Gastroesophageal sphincter (tissue), 4 donors: ENCODE results near the gene RNF4. TPM values are rescaled to one million over a fixed set of nuclear protein-coding genes. Genes with fewer than 3 reads are reported as not detected.

Experiments used
- ATAC-seq: fragments of 150-250 bp; one replicate; pipeline ENCODE4 v1.9.1; 2016; ENCODE audit warnings: mild to moderate bottlenecking, moderate library complexity
- H3K27ac ChIP-seq, 4 donors: fragments of 200-600 bp; sonication (generic) in 3 of 4; 1 replicate in 3 of 4; 2 replicates in 1 of 4; pipeline ENCODE4 v1.5.1; 2016 to 2019
- H3K27me3 ChIP-seq: fragments of 200-600 bp; sonication (generic); one replicate; pipeline ENCODE4 v1.5.1; 2019
- H3K36me3 ChIP-seq, 2 donors: fragments of 200-600 bp; sonication (generic); one replicate each; pipeline ENCODE4 v1.5.1; 2019; ENCODE audit warnings: control low read depth in 1 of 2
- H3K4me1 ChIP-seq, 3 donors: fragments of 200-600 bp; sonication (generic); 1 replicate in 2 of 3; 2 replicates in 1 of 3; pipeline ENCODE4 v1.5.1; 2016 to 2019; ENCODE audit warnings: control low read depth in 2 of 3
- H3K4me3 ChIP-seq, 2 donors: fragments of 200-600 bp; sonication (generic); one replicate each; pipeline ENCODE4 v1.5.1; 2019; ENCODE audit warnings: mild to moderate bottlenecking in 1 of 2, moderate library complexity in 1 of 2
- H3K9me3 ChIP-seq, 3 donors: fragments of 200-600 bp; sonication (generic); one replicate each; pipeline ENCODE4 v1.5.1; 2017 to 2019; ENCODE audit warnings: control low read depth in 2 of 3
- EP300 ChIP-seq: sonication (generic); formaldehyde crosslinking; IDR thresholded peaks from one replicate; pipeline ENCODE4 v1.6.1; 2017; ENCODE audit warnings: antibody characterized with exemption, mild to moderate bottlenecking
- POLR2A ChIP-seq, 2 donors: fragments of 450-650 bp; IDR thresholded peaks; one replicate each; pipeline ENCODE4 v1.6.1; 2017; ENCODE audit warnings: antibody characterized with exemption in 2 of 2, mild to moderate bottlenecking in 2 of 2, moderate library complexity in 1 of 2
- POLR2AphosphoS5 ChIP-seq: sonication (generic); formaldehyde crosslinking; IDR thresholded peaks from one replicate; pipeline ENCODE4 v1.6.1; 2017; ENCODE audit warnings: antibody characterized with exemption
- WGBS, 2 donors: methylation state at CpG; one replicate each; pipeline ENCODE4 v1.1.5; 2018; ENCODE audit warnings: low coverage in 1 of 2; 5-methylcytosine and 5-hydroxymethylcytosine counted together
- total RNA-seq, 4 donors: library from RNA; depleted of rRNA; stranded (reverse); fragments of >200 nt; gene quantifications; one replicate each; pipeline ENCODE4 v1.1.0, GENCODE V29; 2016
- TF ChIP-seq, protein P1 (sequence below), 4 experiments: fragments of 200-600 bp in 2 of 4; fragments of 450-650 bp in 2 of 4; sonication (generic) in 1 of 4; IDR thresholded peaks; one replicate each; pipeline ENCODE4 v1.5.1; 2017 to 2019; ENCODE audit warnings: antibody characterized with exemption in 4 of 4, mild to moderate bottlenecking in 2 of 4, moderate library complexity in 2 of 4

RNF4 gene
- total RNA-seq, 4 donors from 2014 or later, result 30.2 to 64.3 (median 43.1) TPM

GRCh38 chr4:2445571-2445970, 23.3 kb upstream of the RNF4 start:
- H3K9me3 ChIP-seq, result no peaks in the 10 kb centered on the region
- peaks cover 11% of the 10 kb centered on the region for H3K27me3 ChIP-seq
- H3K4me1 ChIP-seq, result no peaks in the 10 kb centered on the region
- no peak for ATAC-seq
- H3K4me3 ChIP-seq, result no peak overlapping the region
- H3K36me3 ChIP-seq, result no peaks in the 10 kb centered on the region
- TF ChIP-seq POLR2A (IDR thresholded peaks at IDR 0.05), result no peak
- TF ChIP-seq, protein P1, sequence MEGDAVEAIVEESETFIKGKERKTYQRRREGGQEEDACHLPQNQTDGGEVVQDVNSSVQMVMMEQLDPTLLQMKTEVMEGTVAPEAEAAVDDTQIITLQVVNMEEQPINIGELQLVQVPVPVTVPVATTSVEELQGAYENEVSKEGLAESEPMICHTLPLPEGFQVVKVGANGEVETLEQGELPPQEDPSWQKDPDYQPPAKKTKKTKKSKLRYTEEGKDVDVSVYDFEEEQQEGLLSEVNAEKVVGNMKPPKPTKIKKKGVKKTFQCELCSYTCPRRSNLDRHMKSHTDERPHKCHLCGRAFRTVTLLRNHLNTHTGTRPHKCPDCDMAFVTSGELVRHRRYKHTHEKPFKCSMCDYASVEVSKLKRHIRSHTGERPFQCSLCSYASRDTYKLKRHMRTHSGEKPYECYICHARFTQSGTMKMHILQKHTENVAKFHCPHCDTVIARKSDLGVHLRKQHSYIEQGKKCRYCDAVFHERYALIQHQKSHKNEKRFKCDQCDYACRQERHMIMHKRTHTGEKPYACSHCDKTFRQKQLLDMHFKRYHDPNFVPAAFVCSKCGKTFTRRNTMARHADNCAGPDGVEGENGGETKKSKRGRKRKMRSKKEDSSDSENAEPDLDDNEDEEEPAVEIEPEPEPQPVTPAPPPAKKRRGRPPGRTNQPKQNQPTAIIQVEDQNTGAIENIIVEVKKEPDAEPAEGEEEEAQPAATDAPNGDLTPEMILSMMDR (IDR thresholded peaks at IDR 0.05), result no peak
- WGBS, 2 donors, result 89 to 100% methylated on average over 2 to 6 of the region's 6 CpGs
- no peak overlapping the region for H3K27ac ChIP-seq

DNA sequence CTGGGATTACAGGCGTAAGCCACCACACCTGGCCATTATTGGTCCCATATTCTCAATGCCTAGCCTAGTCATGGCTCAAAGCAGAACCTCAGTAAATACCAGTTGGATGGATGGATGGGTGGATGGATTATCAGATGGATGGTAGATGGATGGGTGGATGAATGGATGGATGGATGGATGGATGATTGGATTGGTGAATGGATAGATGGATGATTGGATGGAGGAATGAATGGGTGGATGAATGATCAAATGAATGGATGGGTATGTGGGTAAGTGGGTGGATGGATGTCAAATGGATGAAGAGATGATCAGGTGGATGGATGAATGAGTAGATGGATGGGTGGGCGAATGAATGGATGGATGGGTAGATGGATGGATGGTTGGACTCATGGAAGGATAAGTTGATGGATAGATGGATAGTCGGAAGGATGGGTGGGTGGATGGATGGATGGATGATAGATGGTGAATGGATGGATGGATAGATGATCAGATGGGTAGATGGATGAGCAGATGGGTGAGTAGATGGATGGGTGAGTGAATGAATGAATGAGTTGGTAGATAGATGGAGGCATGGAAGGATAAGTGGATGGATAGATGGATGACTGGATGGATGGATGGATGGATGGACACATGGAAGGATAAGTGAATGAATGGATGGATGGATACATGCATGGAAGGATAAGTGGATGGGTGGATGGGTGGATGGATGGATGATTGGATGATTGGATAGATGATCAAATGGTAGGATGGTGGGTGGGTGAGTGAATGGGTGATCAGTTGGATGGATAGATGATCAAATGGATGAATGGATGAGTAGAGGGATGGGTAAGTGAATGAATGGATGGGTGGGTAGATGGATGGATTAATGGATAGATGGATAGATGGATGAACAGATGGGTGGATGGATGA, 22.0 kb upstream of the RNF4 start:
- H3K4me3 ChIP-seq, result no peak overlapping the region
- H3K27ac ChIP-seq, result no peak overlapping the region
- no peaks in the 10 kb centered on the region for H3K9me3 ChIP-seq
- WGBS, 2 donors, result 82 to 89% methylated on average over 2 to 3 of the region's 3 CpGs
- H3K36me3 ChIP-seq, result no peaks in the 10 kb centered on the region
- TF ChIP-seq EP300 (no peak), POLR2A (IDR thresholded peaks at IDR 0.05) (no peak), POLR2AphosphoS5 (no peak)
- TF ChIP-seq, protein P1 (IDR thresholded peaks at IDR 0.05), result no peak
- H3K4me1 ChIP-seq, result no peaks in the 10 kb centered on the region
- ATAC-seq, result no peak
- H3K27me3 ChIP-seq, result peaks cover 5% of the 10 kb centered on the region

- no peak overlapping the region for H3K27ac ChIP-seq
- H3K4me1 ChIP-seq, result no peaks in the 10 kb centered on the region
- no peak overlapping the region for H3K4me3 ChIP-seq
- WGBS, 2 donors, result 91% methylated on average over 7 of the region's 7 CpGs; no CpG with 5 or more reads in 1 of the 2 donors
- no peaks in the 10 kb centered on the region for H3K9me3 ChIP-seq
- H3K27me3 ChIP-seq, result peaks cover 4% of the 10 kb centered on the region
- TF ChIP-seq POLR2AphosphoS5 (no peak), EP300 (no peak), POLR2A (IDR thresholded peaks at IDR 0.05) (no peak)
- TF ChIP-seq, protein P1 (IDR thresholded peaks at IDR 0.05), result no peak
- H3K36me3 ChIP-seq, result no peaks in the 10 kb centered on the region
- ATAC-seq, result no peak
Observed at GRCh38 chr4:2448589-2448988, 20.3 kb upstream of the RNF4 start.

GRCh38 chr4:2449051-2449450, 19.9 kb upstream of the RNF4 start:
- WGBS, 2 donors, result 92% methylated on average over 4 of the region's 11 CpGs; no CpG with 5 or more reads in 1 of the 2 donors
- no peak overlapping the region for H3K27ac ChIP-seq
- TF ChIP-seq POLR2A (IDR thresholded peaks at IDR 0.05) (no peak), POLR2AphosphoS5 (no peak)
- TF ChIP-seq, protein P1 (IDR thresholded peaks at IDR 0.05), result no peak
- peaks cover 4% of the 10 kb centered on the region for H3K27me3 ChIP-seq
- no peak for ATAC-seq
- H3K4me1 ChIP-seq, result no peaks in the 10 kb centered on the region
- no peaks in the 10 kb centered on the region for H3K9me3 ChIP-seq
- no peaks in the 10 kb centered on the region for H3K36me3 ChIP-seq
- H3K4me3 ChIP-seq, result no peak overlapping the region
